Keratinocyte (primary cell): ENCODE measurements around the gene TMEM52B.

Experiments used
- EZH2 ChIP-seq: IDR thresholded peaks from one replicate; pipeline ENCODE4 v1.6.1; 2012; ENCODE audit warnings: inconsistent platforms, mild to moderate bottlenecking, low read length, moderate library complexity
- TF ChIP-seq, protein P1 (sequence below), 3 experiments: IDR thresholded peaks in 1 of 3; conservative IDR thresholded peaks in 1 of 3; optimal IDR thresholded peaks in 1 of 3; 2 replicates in 2 of 3; 3 replicates in 1 of 3; pipeline versions ENCODE3 to v1.5.1; 2011; ENCODE audit warnings: low read length in 3 of 3, mild to moderate bottlenecking in 3 of 3, moderate library complexity in 2 of 3, control low read depth in 1 of 3, inconsistent platforms in 1 of 3; ENCODE audit not compliant: insufficient read depth in 2 of 3; ENCODE audit errors: extremely low read depth in 1 of 3

DNA sequence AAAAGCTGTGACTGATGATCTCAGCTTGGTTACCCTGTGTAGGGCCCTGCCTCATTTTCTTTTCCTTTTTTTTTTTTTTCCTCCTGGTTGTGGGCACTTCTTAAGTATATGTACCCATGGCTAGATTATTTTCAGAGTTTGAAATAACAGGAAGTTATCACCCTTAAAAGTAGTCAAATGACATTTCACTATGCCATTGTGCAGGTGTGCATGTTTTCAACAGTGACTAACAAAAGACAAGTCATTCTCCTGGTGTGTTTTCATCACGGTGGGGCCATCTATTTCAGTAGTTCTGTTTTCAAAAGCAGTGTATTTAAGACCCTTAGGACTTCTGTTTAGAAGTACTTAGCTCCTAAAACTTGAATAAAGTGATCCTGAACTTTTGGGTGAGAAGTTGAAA is 48.8 kb downstream of the TMEM52B start:
- TF ChIP-seq, protein P1, sequence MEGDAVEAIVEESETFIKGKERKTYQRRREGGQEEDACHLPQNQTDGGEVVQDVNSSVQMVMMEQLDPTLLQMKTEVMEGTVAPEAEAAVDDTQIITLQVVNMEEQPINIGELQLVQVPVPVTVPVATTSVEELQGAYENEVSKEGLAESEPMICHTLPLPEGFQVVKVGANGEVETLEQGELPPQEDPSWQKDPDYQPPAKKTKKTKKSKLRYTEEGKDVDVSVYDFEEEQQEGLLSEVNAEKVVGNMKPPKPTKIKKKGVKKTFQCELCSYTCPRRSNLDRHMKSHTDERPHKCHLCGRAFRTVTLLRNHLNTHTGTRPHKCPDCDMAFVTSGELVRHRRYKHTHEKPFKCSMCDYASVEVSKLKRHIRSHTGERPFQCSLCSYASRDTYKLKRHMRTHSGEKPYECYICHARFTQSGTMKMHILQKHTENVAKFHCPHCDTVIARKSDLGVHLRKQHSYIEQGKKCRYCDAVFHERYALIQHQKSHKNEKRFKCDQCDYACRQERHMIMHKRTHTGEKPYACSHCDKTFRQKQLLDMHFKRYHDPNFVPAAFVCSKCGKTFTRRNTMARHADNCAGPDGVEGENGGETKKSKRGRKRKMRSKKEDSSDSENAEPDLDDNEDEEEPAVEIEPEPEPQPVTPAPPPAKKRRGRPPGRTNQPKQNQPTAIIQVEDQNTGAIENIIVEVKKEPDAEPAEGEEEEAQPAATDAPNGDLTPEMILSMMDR (optimal IDR thresholded peaks at IDR 0.05 in 1 of 3, IDR thresholded peaks at IDR 0.05 in 1 of 3, conservative IDR thresholded peaks at IDR 0.05 in 1 of 3; ENCODE audit: extremely low read depth in 1 of 3, insufficient read depth in 2 of 3, low read length in 3 of 3): no peak
- TF ChIP-seq EZH2: no peak
